ENCODE measurements around the gene EXOSC9. TPM values are rescaled to one million over a fixed set of nuclear protein-coding genes. Genes with fewer than 3 reads are reported as not detected.

EXOSC9 gene
- total RNA-seq, 2 experiments from 2014 or later, result 58.4 to 66.0 TPM

- BruUV-seq (replicated peaks), result no TSS peak
- Histone ChIP-seq H3K36me3 (ENCODE audit: insufficient read depth, low read length) (no peaks in the 10 kb centered on the region), H3K27ac (ENCODE audit: low read depth, low read length, poor library complexity, severe bottlenecking) (no peak overlapping the region), H3K4me1 (ENCODE audit: insufficient read depth, low read length, poor library complexity, severe bottlenecking) (no peaks in the 10 kb centered on the region), H3K4me3 (ENCODE audit: low read depth, low read length, poor library complexity, severe bottlenecking) (no peak overlapping the region), H3K9me3 (ENCODE audit: low read length) (no peaks in the 10 kb centered on the region), H3K9me2 (ENCODE audit: insufficient read depth, low read length) (no peaks in the 10 kb centered on the region), H4K20me1 (ENCODE audit: insufficient read depth, low read length) (no peaks in the 10 kb centered on the region), H2AFZ (ENCODE audit: low read length) (no peak overlapping the region), H3K4me2 (ENCODE audit: low read length) (no peak overlapping the region), H3K79me2 (ENCODE audit: insufficient read depth, low read depth, low read length) (no peaks in the 10 kb centered on the region)
- POLR2A ChIA-PET, result no interaction called here
- no peak for DNase-seq (ENCODE audit: low spot score)
- CTCF ChIA-PET (ENCODE audit: unreplicated experiment), result no interaction called here
- TF ChIP-seq, protein P1, sequence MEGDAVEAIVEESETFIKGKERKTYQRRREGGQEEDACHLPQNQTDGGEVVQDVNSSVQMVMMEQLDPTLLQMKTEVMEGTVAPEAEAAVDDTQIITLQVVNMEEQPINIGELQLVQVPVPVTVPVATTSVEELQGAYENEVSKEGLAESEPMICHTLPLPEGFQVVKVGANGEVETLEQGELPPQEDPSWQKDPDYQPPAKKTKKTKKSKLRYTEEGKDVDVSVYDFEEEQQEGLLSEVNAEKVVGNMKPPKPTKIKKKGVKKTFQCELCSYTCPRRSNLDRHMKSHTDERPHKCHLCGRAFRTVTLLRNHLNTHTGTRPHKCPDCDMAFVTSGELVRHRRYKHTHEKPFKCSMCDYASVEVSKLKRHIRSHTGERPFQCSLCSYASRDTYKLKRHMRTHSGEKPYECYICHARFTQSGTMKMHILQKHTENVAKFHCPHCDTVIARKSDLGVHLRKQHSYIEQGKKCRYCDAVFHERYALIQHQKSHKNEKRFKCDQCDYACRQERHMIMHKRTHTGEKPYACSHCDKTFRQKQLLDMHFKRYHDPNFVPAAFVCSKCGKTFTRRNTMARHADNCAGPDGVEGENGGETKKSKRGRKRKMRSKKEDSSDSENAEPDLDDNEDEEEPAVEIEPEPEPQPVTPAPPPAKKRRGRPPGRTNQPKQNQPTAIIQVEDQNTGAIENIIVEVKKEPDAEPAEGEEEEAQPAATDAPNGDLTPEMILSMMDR (conservative IDR thresholded peaks at IDR 0.05; ENCODE audit: low read length), result no peak
- TF ChIP-seq EZH2phosphoT487 (IDR thresholded peaks at IDR 0.05; ENCODE audit: borderline replicate concordance, low read depth, low read length), result no peak
- intact Hi-C loops (cut with micrococcal nuclease; ENCODE audit: unreplicated experiment), result no loop called here
These were observed 35.8 kb upstream of the EXOSC9 start for GRCh38 chr4:121765368-121765705.

GRCh38 chr4:121765971-121766538, 35.1 kb upstream of the EXOSC9 start:
- TF ChIP-seq EZH2phosphoT487 (IDR thresholded peaks at IDR 0.05; ENCODE audit: borderline replicate concordance, low read depth, low read length), result no peak
- TF ChIP-seq, protein P1 (conservative IDR thresholded peaks at IDR 0.05; ENCODE audit: low read length), result no peak
- Histone ChIP-seq H2AFZ (ENCODE audit: low read length) (no peak overlapping the region), H3K4me2 (ENCODE audit: low read length) (no peak overlapping the region), H3K9me3 (ENCODE audit: low read length) (no peaks in the 10 kb centered on the region), H3K4me3 (ENCODE audit: low read depth, low read length, poor library complexity, severe bottlenecking) (no peak overlapping the region), H3K79me2 (ENCODE audit: insufficient read depth, low read depth, low read length) (no peaks in the 10 kb centered on the region), H3K4me1 (ENCODE audit: insufficient read depth, low read length, poor library complexity, severe bottlenecking) (no peaks in the 10 kb centered on the region), H3K36me3 (ENCODE audit: insufficient read depth, low read length) (no peaks in the 10 kb centered on the region), H3K27ac (ENCODE audit: low read depth, low read length, poor library complexity, severe bottlenecking) (no peak overlapping the region), H3K9me2 (ENCODE audit: insufficient read depth, low read length) (no peaks in the 10 kb centered on the region), H4K20me1 (ENCODE audit: insufficient read depth, low read length) (no peaks in the 10 kb centered on the region)
- no TSS peak for BruUV-seq (replicated peaks)
- no peak for DNase-seq (ENCODE audit: low spot score)
- CTCF ChIA-PET (ENCODE audit: unreplicated experiment), result no interaction called here
- POLR2A ChIA-PET, result interaction anchor here (0.6 kb wide), 1 partner anchor 1041 kb away, joined by 3 read pairs; no protein-coding TSS in a partner anchor
- intact Hi-C loops (cut with micrococcal nuclease; ENCODE audit: unreplicated experiment), result no loop called here

DNA sequence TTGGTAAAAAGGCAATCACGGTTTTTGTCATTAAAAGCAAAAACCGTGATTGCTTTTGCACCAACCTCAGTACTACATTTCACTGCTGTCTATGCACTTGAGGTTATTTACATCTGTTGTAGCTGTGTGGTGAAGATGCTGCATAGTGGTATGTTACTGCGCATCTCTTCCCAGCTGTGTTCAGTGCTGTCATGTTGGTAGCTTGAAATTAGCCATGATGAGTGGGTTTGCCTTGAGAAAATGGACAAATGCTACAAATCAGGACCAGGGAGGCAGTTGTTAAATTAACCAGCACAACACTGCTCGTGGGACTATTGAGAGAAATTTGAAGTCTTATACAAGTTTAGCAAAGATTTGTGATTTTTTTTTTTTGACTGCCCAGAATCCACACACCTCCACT, 34.0 kb upstream of the EXOSC9 start:
- intact Hi-C loops (cut with micrococcal nuclease; ENCODE audit: unreplicated experiment), result no loop called here
- CTCF ChIA-PET (ENCODE audit: unreplicated experiment), result no interaction called here
- DNase-seq (ENCODE audit: low spot score), result no peak
- no peaks in the 10 kb centered on the region for H3K4me1 ChIP-seq (ENCODE audit: insufficient read depth, low read length, poor library complexity, severe bottlenecking)
- no peak overlapping the region for H3K4me3 ChIP-seq (ENCODE audit: low read depth, low read length, poor library complexity, severe bottlenecking)
- no TSS peak for BruUV-seq (replicated peaks)
- no peaks in the 10 kb centered on the region for H3K9me3 ChIP-seq (ENCODE audit: low read length)
- TF ChIP-seq EZH2phosphoT487 (IDR thresholded peaks at IDR 0.05; ENCODE audit: borderline replicate concordance, low read depth, low read length), result no peak
- TF ChIP-seq, protein P1 (conservative IDR thresholded peaks at IDR 0.05; ENCODE audit: low read length), result no peak
- H3K27ac ChIP-seq (ENCODE audit: low read depth, low read length, poor library complexity, severe bottlenecking), result no peak overlapping the region
- H3K9me2 ChIP-seq (ENCODE audit: insufficient read depth, low read length), result no peaks in the 10 kb centered on the region
- H3K4me2 ChIP-seq (ENCODE audit: low read length), result no peak overlapping the region
- H2AFZ ChIP-seq (ENCODE audit: low read length), result no peak overlapping the region
- POLR2A ChIA-PET, result interaction anchor here (0.5 kb wide), 1 partner anchor 71 kb away, joined by 4 read pairs; no protein-coding TSS in a partner anchor
- H3K79me2 ChIP-seq (ENCODE audit: insufficient read depth, low read depth, low read length), result no peaks in the 10 kb centered on the region
- no peaks in the 10 kb centered on the region for H3K36me3 ChIP-seq (ENCODE audit: insufficient read depth, low read length)
- no peaks in the 10 kb centered on the region for H4K20me1 ChIP-seq (ENCODE audit: insufficient read depth, low read length)

Measured in OCI-LY7 (cell line).